Type B pancreatic cell (in vitro differentiated cells): ENCODE data around the gene RPS10. TPM values are rescaled to one million over a fixed set of nuclear protein-coding genes. Genes with fewer than 3 reads are reported as not detected.
"Not testable (repeated sequence)": the region's sequence is repeated elsewhere in the genome, so short reads cannot be mapped to it uniquely, and the experiment has no call there.

ENCODE experiments used
- DNase-seq: peaks from one replicate; pipeline ENCODE4 v3.0.0; 2021; ENCODE audit warnings: mixed read lengths; ENCODE audit not compliant: unreplicated experiment; ENCODE audit errors: extremely low spot score
- H3K27ac Mint-ChIP-seq: 2 replicates; pipeline ENCODE4 v1.8.0; 2021; ENCODE audit warnings: mild to moderate bottlenecking, mixed read lengths
- H3K27me3 Mint-ChIP-seq: 2 replicates; pipeline ENCODE4 v1.8.0; 2021; ENCODE audit warnings: mixed read lengths
- H3K36me3 Mint-ChIP-seq: 2 replicates; pipeline ENCODE4 v1.8.0; 2021; ENCODE audit warnings: mixed read lengths
- H3K4me1 Mint-ChIP-seq: one replicate; pipeline ENCODE4 v1.8.0; 2021; ENCODE audit warnings: mixed read lengths; ENCODE audit not compliant: unreplicated experiment
- H3K4me3 Mint-ChIP-seq: 2 replicates; pipeline ENCODE4 v1.8.0; 2021; ENCODE audit warnings: mild to moderate bottlenecking, mixed read lengths
- H3K9me3 Mint-ChIP-seq: 2 replicates; pipeline ENCODE4 v1.8.0; 2021; ENCODE audit warnings: mixed read lengths
- total RNA-seq: library from RNA; stranded (reverse); gene quantifications from 2 replicates; pipeline ENCODE4 v1.2.1, GENCODE V29; 2021; ENCODE audit warnings: low replicate concordance
- TF ChIP-seq, protein P1 (sequence below): fragments of 200-600 bp; sonication (generic); conservative IDR thresholded peaks from 2 replicates; pipeline ENCODE4 v1.5.0; 2021; ENCODE audit warnings: antibody characterized with exemption, mild to moderate bottlenecking

The RPS10 gene
- total RNA-seq, 1 donor from 2014 or later, result 1,590 TPM

DNA sequence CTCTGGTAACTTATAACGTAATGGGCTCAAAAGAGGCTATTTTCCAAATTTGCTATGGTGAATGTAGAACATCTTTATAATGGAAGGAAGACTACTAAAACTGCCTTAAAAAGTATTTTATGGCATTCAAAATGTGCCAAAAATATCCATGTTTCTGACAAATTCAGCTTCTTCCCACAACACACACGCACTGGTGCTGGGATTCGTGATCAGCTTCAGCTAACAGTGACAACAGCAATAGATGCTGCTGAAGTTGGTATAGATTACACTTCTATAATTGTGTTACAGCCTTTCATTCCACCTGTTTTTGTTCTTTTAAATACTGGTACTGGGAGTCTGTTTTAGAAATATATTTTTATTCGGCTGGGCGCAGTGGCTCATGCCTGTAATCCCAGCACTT, 52.4 kb downstream of the RPS10 start:
- H3K4me3 Mint-ChIP-seq, result no peak overlapping the region
- peaks cover 8% of the 10 kb centered on the region for H3K36me3 Mint-ChIP-seq
- H3K27ac Mint-ChIP-seq, result no peak overlapping the region
- no peak for DNase-seq
- H3K9me3 Mint-ChIP-seq, result no peaks in the 10 kb centered on the region
- no peaks in the 10 kb centered on the region for H3K4me1 Mint-ChIP-seq
- TF ChIP-seq, protein P1, sequence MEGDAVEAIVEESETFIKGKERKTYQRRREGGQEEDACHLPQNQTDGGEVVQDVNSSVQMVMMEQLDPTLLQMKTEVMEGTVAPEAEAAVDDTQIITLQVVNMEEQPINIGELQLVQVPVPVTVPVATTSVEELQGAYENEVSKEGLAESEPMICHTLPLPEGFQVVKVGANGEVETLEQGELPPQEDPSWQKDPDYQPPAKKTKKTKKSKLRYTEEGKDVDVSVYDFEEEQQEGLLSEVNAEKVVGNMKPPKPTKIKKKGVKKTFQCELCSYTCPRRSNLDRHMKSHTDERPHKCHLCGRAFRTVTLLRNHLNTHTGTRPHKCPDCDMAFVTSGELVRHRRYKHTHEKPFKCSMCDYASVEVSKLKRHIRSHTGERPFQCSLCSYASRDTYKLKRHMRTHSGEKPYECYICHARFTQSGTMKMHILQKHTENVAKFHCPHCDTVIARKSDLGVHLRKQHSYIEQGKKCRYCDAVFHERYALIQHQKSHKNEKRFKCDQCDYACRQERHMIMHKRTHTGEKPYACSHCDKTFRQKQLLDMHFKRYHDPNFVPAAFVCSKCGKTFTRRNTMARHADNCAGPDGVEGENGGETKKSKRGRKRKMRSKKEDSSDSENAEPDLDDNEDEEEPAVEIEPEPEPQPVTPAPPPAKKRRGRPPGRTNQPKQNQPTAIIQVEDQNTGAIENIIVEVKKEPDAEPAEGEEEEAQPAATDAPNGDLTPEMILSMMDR, result no peak
- no peaks in the 10 kb centered on the region for H3K27me3 Mint-ChIP-seq

DNA sequence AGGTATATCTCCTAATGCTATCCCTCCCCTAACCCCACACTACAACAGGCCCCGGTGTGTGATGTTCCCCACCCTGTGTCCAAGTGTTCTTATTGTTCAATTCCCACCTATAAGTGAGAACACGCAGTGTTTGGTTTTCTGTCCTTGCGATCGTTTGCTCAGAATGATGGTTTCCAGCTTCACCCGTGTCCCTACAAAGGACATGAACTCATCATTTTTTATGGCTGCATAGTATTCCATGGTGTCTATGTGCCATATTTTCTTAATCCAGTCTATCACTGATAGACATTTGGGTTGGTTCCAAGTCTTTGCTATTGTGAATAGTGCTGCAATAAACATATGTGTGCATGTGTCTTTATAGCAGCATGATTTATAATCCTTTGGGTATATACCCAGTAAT, 54.0 kb downstream of the RPS10 start:
- H3K27me3 Mint-ChIP-seq, result not testable (repeated sequence)

DNA sequence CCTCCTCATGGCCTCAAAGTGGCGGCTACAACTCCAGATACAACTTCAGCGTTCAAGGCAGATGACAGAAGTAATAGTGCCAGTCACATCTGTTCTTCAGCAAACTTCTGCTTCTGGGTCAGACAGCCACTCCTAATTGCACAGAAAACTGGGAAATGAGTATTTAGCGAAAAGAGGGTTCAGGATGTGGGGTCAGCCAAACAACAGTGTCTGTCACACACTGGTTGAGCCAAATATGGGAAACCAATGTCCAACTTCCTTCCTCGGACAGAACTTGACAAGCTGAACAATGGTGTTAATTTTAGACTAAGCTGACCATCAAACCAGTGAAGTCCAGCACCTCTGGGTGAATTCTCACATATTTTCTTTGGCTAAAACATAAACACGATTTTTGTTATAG, 55.5 kb downstream of the RPS10 start:
- H3K4me3 Mint-ChIP-seq, result no peak overlapping the region
- H3K9me3 Mint-ChIP-seq, result no peaks in the 10 kb centered on the region
- H3K4me1 Mint-ChIP-seq, result no peaks in the 10 kb centered on the region
- DNase-seq, result no peak
- H3K36me3 Mint-ChIP-seq, result peaks cover 11% of the 10 kb centered on the region
- TF ChIP-seq, protein P1, result no peak
- no peaks in the 10 kb centered on the region for H3K27me3 Mint-ChIP-seq
- H3K27ac Mint-ChIP-seq, result no peak overlapping the region

More for the DNA sequence above, 54.0 kb downstream of the RPS10 start:
- peaks cover 11% of the 10 kb centered on the region for H3K36me3 Mint-ChIP-seq
- not testable (repeated sequence) for H3K9me3 Mint-ChIP-seq, H3K27ac Mint-ChIP-seq, H3K4me3 Mint-ChIP-seq, DNase-seq, H3K4me1 Mint-ChIP-seq

DNA sequence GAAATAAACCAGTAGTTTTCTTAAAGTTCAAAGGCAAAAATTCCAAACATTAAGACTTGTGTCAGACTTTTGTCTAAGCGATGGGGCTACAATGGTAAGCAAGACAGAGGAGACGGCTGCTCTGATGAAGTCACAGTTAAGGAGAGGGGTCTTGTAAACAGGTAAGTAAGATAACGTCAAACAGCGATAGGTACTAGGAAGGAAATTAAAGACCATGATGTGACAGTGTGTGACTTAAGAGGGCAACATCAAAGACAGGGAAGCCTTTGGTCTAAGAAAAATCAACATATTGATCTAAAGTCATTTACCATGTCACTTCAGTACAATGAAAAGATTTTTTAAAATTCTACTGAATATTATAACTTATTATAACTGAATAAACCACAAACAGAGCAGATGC, 56.5 kb downstream of the RPS10 start:
- DNase-seq, result no peak
- TF ChIP-seq, protein P1, result no peak
- no peaks in the 10 kb centered on the region for H3K9me3 Mint-ChIP-seq
- H3K4me1 Mint-ChIP-seq, result no peaks in the 10 kb centered on the region
- peaks cover 11% of the 10 kb centered on the region for H3K36me3 Mint-ChIP-seq
- no peak overlapping the region for H3K27ac Mint-ChIP-seq
- no peaks in the 10 kb centered on the region for H3K27me3 Mint-ChIP-seq
- H3K4me3 Mint-ChIP-seq, result no peak overlapping the region

Other genes starting within 250 kb of the RPS10 start
- 244 and 355 TPM in 2 replicates for gene HMGA1, start 189.2 kb downstream of the RPS10 start, total RNA-seq
- 16.0 and 20.8 TPM in 2 replicates for gene SMIM29, start 177.1 kb downstream of the RPS10 start, total RNA-seq
- 19.4 and 31.9 TPM in 2 replicates for gene NUDT3, start 33.4 kb downstream of the RPS10 start, total RNA-seq
- 3.4 and 12.5 TPM in 2 replicates for gene PACSIN1, start 40.0 kb upstream of the RPS10 start, total RNA-seq
- 0.62 and 1.6 TPM in 2 replicates for gene SPDEF, start 130.3 kb upstream of the RPS10 start, total RNA-seq